WERI-Rb-1 (cell line): ENCODE data around the gene ZMAT5.

Source experiments
- DNase-seq: peaks from one replicate; pipeline ENCODE4 v3.0.0-alpha.2; 2020
- H3K27ac ChIP-seq: fragments of 250-450 bp; sonication (Bioruptor Pico); 2 replicates; pipeline ENCODE4 v1.5.1; 2020; ENCODE audit warnings: mild to moderate bottlenecking, moderate library complexity
- H3K27me3 ChIP-seq: fragments of 250-450 bp; sonication (Bioruptor Pico); 2 replicates; pipeline ENCODE4 v1.5.1; 2021; ENCODE audit warnings: mild to moderate bottlenecking, low read depth, moderate library complexity; ENCODE audit not compliant: insufficient read depth, severe bottlenecking
- H3K36me3 ChIP-seq: fragments of 250-450 bp; sonication (Bioruptor Pico); 2 replicates; pipeline ENCODE4 v1.5.1; 2020; ENCODE audit warnings: mild to moderate bottlenecking, moderate library complexity
- H3K4me3 ChIP-seq: 2 replicates; pipeline ENCODE4 v1.5.1; 2011; ENCODE audit warnings: low read depth, mild to moderate bottlenecking, control low read depth, low read length
- H3K9me3 ChIP-seq: fragments of 250-450 bp; sonication (Bioruptor Pico); 2 replicates; pipeline ENCODE4 v1.5.1; 2021; ENCODE audit warnings: mild to moderate bottlenecking, moderate library complexity; ENCODE audit not compliant: severe bottlenecking
- CTCF ChIP-seq: IDR thresholded peaks from 2 replicates; pipeline ENCODE4 v1.5.1; 2011; ENCODE audit warnings: low read depth, mild to moderate bottlenecking, control low read depth, inconsistent platforms, low read length

The ZMAT5 gene

DNA sequence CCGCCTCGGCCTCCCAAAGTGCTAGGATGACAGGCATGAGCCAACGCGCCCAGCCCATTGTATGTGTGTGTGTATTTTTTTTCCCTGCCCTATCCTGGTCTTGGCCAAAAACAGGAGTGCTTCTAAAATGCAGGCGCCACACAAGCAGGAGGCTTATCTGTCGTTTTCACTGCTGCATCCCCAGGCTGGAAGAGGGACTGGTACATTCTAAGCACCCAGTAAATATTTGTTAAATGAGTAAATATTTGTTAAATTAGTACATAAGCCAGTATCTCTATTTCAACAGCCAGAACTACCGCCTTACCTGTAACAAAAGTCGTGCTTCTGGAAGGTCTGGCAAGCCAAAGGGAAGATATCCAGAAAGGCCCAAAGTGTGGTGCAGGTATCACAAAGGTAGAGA, 46.3 kb upstream of the ZMAT5 start:
- Histone ChIP-seq H3K27me3 (no peaks in the 10 kb centered on the region), H3K36me3 (peaks cover 55% of the 10 kb centered on the region), H3K27ac (no peak overlapping the region), H3K4me3 (no peak overlapping the region), H3K9me3 (no peaks in the 10 kb centered on the region)
- no peak for TF ChIP-seq CTCF
- no peak for DNase-seq

DNA sequence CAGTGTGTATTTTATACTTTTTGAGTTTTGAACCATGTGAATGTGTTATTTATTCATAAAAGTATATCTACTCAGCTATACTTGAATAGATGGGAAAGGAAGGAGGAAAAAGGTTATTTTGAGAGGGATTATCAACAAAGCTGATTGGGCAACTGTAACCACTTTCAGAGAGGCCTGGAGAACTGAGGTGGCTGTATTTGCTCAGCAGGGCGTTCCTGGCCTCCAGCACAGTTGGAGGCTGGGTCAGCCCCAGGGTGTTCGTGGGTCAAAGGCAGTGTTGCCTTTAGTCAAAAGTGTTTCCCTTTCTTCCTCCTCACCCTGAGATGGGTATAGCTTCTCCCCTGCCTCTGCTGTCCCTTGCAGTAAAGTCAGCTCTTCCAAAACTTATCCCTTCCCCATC, 44.6 kb upstream of the ZMAT5 start:
- Histone ChIP-seq H3K27ac (no peak overlapping the region), H3K9me3 (no peaks in the 10 kb centered on the region), H3K36me3 (peaks cover 60% of the 10 kb centered on the region), H3K27me3 (no peaks in the 10 kb centered on the region), H3K4me3 (no peak overlapping the region)
- DNase-seq: no peak
- TF ChIP-seq CTCF: no peak

DNA sequence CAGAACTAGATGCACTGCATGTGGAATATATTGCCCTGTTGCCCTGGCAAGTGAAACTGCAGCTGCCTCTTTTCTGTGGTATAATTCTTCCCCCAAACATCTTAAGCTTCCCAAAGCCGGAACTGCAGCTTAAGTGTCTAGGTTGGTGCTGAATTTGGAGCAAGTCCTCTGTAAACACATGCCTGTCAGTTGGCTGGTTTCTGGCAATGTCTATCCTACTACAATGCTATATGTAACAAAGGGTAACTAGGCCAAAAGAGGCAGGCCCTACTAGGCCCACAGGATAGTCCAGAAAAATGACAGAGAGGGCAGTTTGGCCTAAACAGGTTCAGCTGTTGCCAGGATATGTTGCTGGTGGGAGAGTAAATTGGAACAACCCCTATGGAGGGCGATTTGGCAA, 43.4 kb upstream of the ZMAT5 start:
- Histone ChIP-seq H3K9me3 (no peaks in the 10 kb centered on the region), H3K4me3 (no peak overlapping the region), H3K27me3 (no peaks in the 10 kb centered on the region), H3K36me3 (peaks cover 71% of the 10 kb centered on the region), H3K27ac (no peak overlapping the region)
- DNase-seq: no peak
- TF ChIP-seq CTCF: no peak

DNA sequence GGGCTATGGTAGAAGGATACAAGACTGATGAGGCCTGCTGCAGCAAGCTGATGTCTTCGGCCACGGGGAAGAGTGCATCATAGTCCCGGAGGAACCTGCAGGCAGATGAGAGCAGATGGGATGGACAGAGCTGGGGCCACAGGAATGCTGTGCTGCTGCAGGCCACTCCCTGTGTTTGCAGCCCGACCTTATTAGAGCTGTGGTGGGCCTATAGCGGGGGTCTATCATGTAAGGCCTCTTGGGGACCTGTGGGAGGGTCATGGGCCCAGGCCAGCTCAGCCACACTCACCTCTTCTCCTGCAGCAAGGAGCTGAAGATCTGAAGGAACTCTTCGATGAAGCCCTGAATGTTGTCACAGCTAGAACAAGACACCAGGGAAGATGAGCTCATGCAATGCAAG, 39.4 kb upstream of the ZMAT5 start:
- no peak for TF ChIP-seq CTCF
- no peak for DNase-seq
- H3K4me3 ChIP-seq: no peak overlapping the region
- H3K27me3 ChIP-seq: no peaks in the 10 kb centered on the region
- no peak overlapping the region for H3K27ac ChIP-seq
- no peaks in the 10 kb centered on the region for H3K9me3 ChIP-seq
- peaks cover 68% of the 10 kb centered on the region for H3K36me3 ChIP-seq

GRCh38 chr22:29804985-29805384, 38.2 kb upstream of the ZMAT5 start:
- Histone ChIP-seq H3K36me3 (peaks cover 71% of the 10 kb centered on the region), H3K27ac (no peak overlapping the region), H3K4me3 (no peak overlapping the region), H3K27me3 (no peaks in the 10 kb centered on the region), H3K9me3 (no peaks in the 10 kb centered on the region)
- no peak for TF ChIP-seq CTCF
- no peak for DNase-seq

- Histone ChIP-seq H3K27ac (no peak overlapping the region), H3K36me3 (peaks cover 79% of the 10 kb centered on the region), H3K27me3 (no peaks in the 10 kb centered on the region), H3K4me3 (no peak overlapping the region), H3K9me3 (no peaks in the 10 kb centered on the region)
- no peak for TF ChIP-seq CTCF
- no peak for DNase-seq
Observed at GRCh38 chr22:29803190-29803589, 36.4 kb upstream of the ZMAT5 start.
